Effector memory CD4-positive, alpha-beta T cell (primary cell): ENCODE data around the gene NEBL.

Source experiments
- DNase-seq, 3 donors: peaks; one replicate each; pipeline ENCODE4 v3.0.0-alpha.2; 2020
- H3K27ac ChIP-seq: 2 replicates; pipeline ENCODE4 v1.7.0; 2013; ENCODE audit warnings: mild to moderate bottlenecking, low read length, moderate library complexity; ENCODE audit not compliant: insufficient read depth, poor library complexity, severe bottlenecking
- H3K27me3 ChIP-seq: replicated peaks from 2 replicates; pipeline ENCODE4 v1.7.0; 2013; ENCODE audit warnings: mild to moderate bottlenecking, low read length; ENCODE audit not compliant: insufficient read depth, control insufficient read depth, poor library complexity, severe bottlenecking
- H3K36me3 ChIP-seq: 2 replicates; pipeline ENCODE4 v1.7.0; 2013; ENCODE audit warnings: mild to moderate bottlenecking, low read length, moderate library complexity; ENCODE audit not compliant: control insufficient read depth, insufficient read depth
- H3K4me1 ChIP-seq: 2 replicates; pipeline ENCODE4 v1.7.0; 2013; ENCODE audit warnings: low read length, mild to moderate bottlenecking; ENCODE audit not compliant: control insufficient read depth, insufficient read depth, poor library complexity, severe bottlenecking
- H3K4me3 ChIP-seq: 2 replicates; pipeline ENCODE4 v1.7.0; 2013; ENCODE audit warnings: low read length, low read depth, mild to moderate bottlenecking; ENCODE audit not compliant: insufficient read depth, poor library complexity, severe bottlenecking
- H3K9me3 ChIP-seq: 2 replicates; pipeline ENCODE4 v1.7.0; 2013; ENCODE audit warnings: mild to moderate bottlenecking, low read length, moderate library complexity; ENCODE audit not compliant: control insufficient read depth

Gene NEBL

GRCh38 chr10:20846263-20846662 lies 50.8 kb downstream of the NEBL start:
- Histone ChIP-seq H3K4me3 (no peak overlapping the region), H3K4me1 (no peaks in the 10 kb centered on the region), H3K36me3 (no peaks in the 10 kb centered on the region), H3K27me3 (no peaks in the 10 kb centered on the region), H3K9me3 (no peaks in the 10 kb centered on the region), H3K27ac (no peak overlapping the region)
- DNase-seq, result no peak

- H3K4me1 ChIP-seq, result no peaks in the 10 kb centered on the region
- no peak overlapping the region for H3K4me3 ChIP-seq
- no peaks in the 10 kb centered on the region for H3K9me3 ChIP-seq
Measured at GRCh38 chr10:20841419-20841818, 55.7 kb downstream of the NEBL start.

DNA sequence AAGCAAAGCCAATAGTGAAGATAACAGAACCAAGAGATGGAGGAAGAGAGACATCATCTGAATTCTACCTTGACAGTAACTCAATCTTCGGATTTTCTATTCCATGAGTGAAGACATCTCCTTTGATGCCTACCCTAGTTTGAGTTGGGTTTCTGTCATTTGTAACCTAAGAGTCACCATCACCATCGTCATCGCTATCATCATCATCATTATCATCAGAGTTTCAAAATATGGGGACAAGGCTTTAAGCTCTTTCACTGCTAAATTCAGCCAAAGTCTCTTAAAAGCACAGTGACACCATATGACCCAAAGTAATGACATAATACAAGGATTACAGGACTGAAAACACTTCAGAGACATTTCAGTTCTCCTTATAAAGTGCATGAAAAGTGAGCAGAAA lies 57.2 kb downstream of the NEBL start:
- Histone ChIP-seq H3K27me3 (no peaks in the 10 kb centered on the region), H3K4me1 (no peaks in the 10 kb centered on the region), H3K9me3 (no peaks in the 10 kb centered on the region), H3K4me3 (no peak overlapping the region), H3K36me3 (no peaks in the 10 kb centered on the region), H3K27ac (no peak overlapping the region)
- DNase-seq, result no peak

More at GRCh38 chr10:20841419-20841818, 55.7 kb downstream of the NEBL start:
- H3K27me3 ChIP-seq, result no peaks in the 10 kb centered on the region
- no peak overlapping the region for H3K27ac ChIP-seq
- no peaks in the 10 kb centered on the region for H3K36me3 ChIP-seq
- DNase-seq, result no peak

DNA sequence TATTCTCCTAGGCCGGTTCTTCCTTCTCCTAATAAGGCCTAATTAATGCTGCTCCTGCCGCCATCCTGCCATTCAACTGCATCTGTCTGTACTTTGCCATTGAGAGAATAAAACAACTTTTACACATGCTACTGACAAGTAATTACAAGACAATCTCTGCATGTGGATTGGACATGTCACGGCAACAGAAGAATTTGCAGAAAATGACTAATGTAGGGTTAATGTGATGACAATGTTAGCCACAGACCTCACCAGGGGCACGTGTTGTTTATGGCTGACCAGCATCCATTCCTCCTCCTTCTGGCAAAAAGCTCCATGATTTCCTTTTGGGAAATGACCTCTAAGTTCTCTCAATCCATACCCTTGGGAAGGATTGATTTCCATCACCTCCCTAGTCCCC lies 58.0 kb downstream of the NEBL start:
- H3K4me1 ChIP-seq, result no peaks in the 10 kb centered on the region
- no peak for DNase-seq
- H3K9me3 ChIP-seq, result no peaks in the 10 kb centered on the region
- no peak overlapping the region for H3K27ac ChIP-seq
- no peaks in the 10 kb centered on the region for H3K27me3 ChIP-seq
- no peaks in the 10 kb centered on the region for H3K36me3 ChIP-seq
- H3K4me3 ChIP-seq, result no peak overlapping the region

- Histone ChIP-seq H3K27me3 (no peaks in the 10 kb centered on the region), H3K36me3 (no peaks in the 10 kb centered on the region)
- DNase-seq, result no peak
Measured at GRCh38 chr10:20836401-20836800, 60.7 kb downstream of the NEBL start.

GRCh38 chr10:20835335-20835734 lies 61.8 kb downstream of the NEBL start:
- Histone ChIP-seq H3K36me3 (no peaks in the 10 kb centered on the region), H3K9me3 (no peaks in the 10 kb centered on the region), H3K4me3 (no peak overlapping the region), H3K27ac (no peak overlapping the region), H3K27me3 (no peaks in the 10 kb centered on the region), H3K4me1 (no peaks in the 10 kb centered on the region)
- DNase-seq, result no peak

More at GRCh38 chr10:20836401-20836800, 60.7 kb downstream of the NEBL start:
- no peaks in the 10 kb centered on the region for H3K9me3 ChIP-seq
- H3K4me1 ChIP-seq, result no peaks in the 10 kb centered on the region
- no peak overlapping the region for H3K4me3 ChIP-seq
- H3K27ac ChIP-seq, result no peak overlapping the region

- H3K27me3 ChIP-seq, result no peaks in the 10 kb centered on the region
- no peaks in the 10 kb centered on the region for H3K9me3 ChIP-seq
- no peaks in the 10 kb centered on the region for H3K4me1 ChIP-seq
- no peak overlapping the region for H3K27ac ChIP-seq
- no peak overlapping the region for H3K4me3 ChIP-seq
- H3K36me3 ChIP-seq, result no peaks in the 10 kb centered on the region
- no peak for DNase-seq
Measured at GRCh38 chr10:20834825-20835224, 62.3 kb downstream of the NEBL start.

DNA sequence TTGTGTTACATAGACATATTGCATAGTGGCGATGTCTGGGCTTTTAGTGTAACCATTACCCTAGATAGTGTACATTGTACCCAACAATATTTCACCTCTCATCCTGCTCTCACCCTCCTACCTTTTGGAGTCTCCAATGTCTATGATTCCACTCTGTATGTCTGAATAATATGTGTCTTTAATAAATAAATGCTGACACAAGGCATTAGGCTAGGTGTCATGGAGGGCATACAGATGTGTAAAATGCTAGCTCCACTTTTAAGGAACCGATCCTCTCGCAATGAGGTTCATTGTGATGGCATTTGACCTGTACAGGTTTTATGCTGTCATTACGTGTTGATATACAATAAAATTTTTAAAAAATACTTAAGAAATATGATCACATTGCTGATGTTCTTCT lies 74.3 kb downstream of the NEBL start:
- Histone ChIP-seq H3K27ac (no peak overlapping the region), H3K4me1 (no peaks in the 10 kb centered on the region)

GRCh38 chr10:20817646-20818045 lies 79.5 kb downstream of the NEBL start:
- Histone ChIP-seq H3K27me3 (no peaks in the 10 kb centered on the region), H3K4me1 (no peaks in the 10 kb centered on the region), H3K27ac (no peak overlapping the region), H3K36me3 (no peaks in the 10 kb centered on the region), H3K4me3 (no peak overlapping the region), H3K9me3 (no peaks in the 10 kb centered on the region)
- no peak for DNase-seq

More for the DNA sequence above, 74.3 kb downstream of the NEBL start:
- no peaks in the 10 kb centered on the region for H3K36me3 ChIP-seq
- no peaks in the 10 kb centered on the region for H3K9me3 ChIP-seq
- DNase-seq, result no peak
- no peaks in the 10 kb centered on the region for H3K27me3 ChIP-seq
- H3K4me3 ChIP-seq, result no peak overlapping the region

- H3K36me3 ChIP-seq, result no peaks in the 10 kb centered on the region
Measured at GRCh38 chr10:20817116-20817515, 80.0 kb downstream of the NEBL start.

DNA sequence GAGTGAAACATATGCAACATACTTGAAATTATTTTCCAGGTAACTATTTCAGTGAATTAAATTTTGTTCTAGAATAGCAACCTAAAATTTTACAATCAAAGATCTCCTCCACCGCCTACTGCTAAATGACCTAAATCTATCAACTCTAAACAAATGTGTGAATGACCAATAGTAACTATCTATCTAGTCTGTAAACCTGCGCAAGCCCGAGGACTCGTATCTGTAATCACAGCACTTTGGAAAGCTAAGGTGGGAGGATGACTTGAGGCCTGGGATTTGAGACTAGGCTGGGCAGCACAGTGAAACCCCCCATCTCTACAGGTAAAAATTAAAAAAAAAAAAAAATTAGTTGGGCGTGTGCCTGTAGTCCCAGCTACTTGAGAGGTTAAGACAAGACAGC lies 83.0 kb downstream of the NEBL start:
- no peak for DNase-seq
- Histone ChIP-seq H3K9me3 (no peaks in the 10 kb centered on the region), H3K4me3 (no peak overlapping the region), H3K4me1 (no peaks in the 10 kb centered on the region), H3K27ac (no peak overlapping the region), H3K36me3 (no peaks in the 10 kb centered on the region), H3K27me3 (no peaks in the 10 kb centered on the region)

More at GRCh38 chr10:20817116-20817515, 80.0 kb downstream of the NEBL start:
- H3K4me1 ChIP-seq, result no peaks in the 10 kb centered on the region
- H3K4me3 ChIP-seq, result no peak overlapping the region
- no peak for DNase-seq
- no peaks in the 10 kb centered on the region for H3K27me3 ChIP-seq
- H3K27ac ChIP-seq, result no peak overlapping the region
- no peaks in the 10 kb centered on the region for H3K9me3 ChIP-seq
